Measurements from ENCODE around the gene RGS7. TPM values are rescaled to one million over a fixed set of nuclear protein-coding genes. Genes with fewer than 3 reads are reported as not detected.

The RGS7 gene
- total and polyA plus RNA-seq, 2 of the 4 experiments (the other 2 are of a cell fraction) = 0.58 to 0.72 TPM

- POLR2A ChIA-PET (ENCODE audit: unreplicated experiment) = no interaction called here
- BruUV-seq (replicated peaks) = no TSS peak
Measured at GRCh38 chr1:241083285-241083684, 273.7 kb downstream of the RGS7 start.

More at GRCh38 chr1:241083285-241083684, 273.7 kb downstream of the RGS7 start:
- Histone ChIP-seq H2AFZ (replicated peaks; ENCODE audit: low read length, poor library complexity) (no peak overlapping the region), H3K9ac (ENCODE audit: low read depth, low read length) (no peak overlapping the region), H3K9me1 (ENCODE audit: insufficient read depth, low read length) (no peaks in the 10 kb centered on the region), H3K4ac (ENCODE audit: low read depth, low read length) (no peak overlapping the region), H2AK9ac (replicated peaks; ENCODE audit: low read depth, low read length, poor library complexity) (no peak overlapping the region), H3K18ac (ENCODE audit: low read depth, low read length) (no peak overlapping the region), H4K91ac (ENCODE audit: insufficient read depth, low read depth, low read length) (no peak overlapping the region), H4K5ac (ENCODE audit: low read depth, low read length) (no peak overlapping the region), H3K36me3 (ENCODE audit: control insufficient read depth, insufficient read depth, low read length) (no peaks in the 10 kb centered on the region), H2BK15ac (ENCODE audit: low read depth, low read length) (no peak overlapping the region), H2AK5ac (ENCODE audit: low read depth, low read length) (no peak overlapping the region), H4K20me1 (ENCODE audit: insufficient read depth, low read length) (no peaks in the 10 kb centered on the region), H3K4me2 (ENCODE audit: low read depth, low read length) (no peak overlapping the region), H3K56ac (ENCODE audit: extremely low read depth, insufficient read depth, low read length) (no peak overlapping the region), H3K4me1 (ENCODE audit: control insufficient read depth, insufficient read depth, low read length) (no peaks in the 10 kb centered on the region), H3K14ac (replicated peaks; ENCODE audit: low read depth, low read length) (no peak overlapping the region), H2BK120ac (ENCODE audit: low read depth, low read length) (no peak overlapping the region), H4K8ac (ENCODE audit: low read depth in 2 of 2, low read length in 2 of 2) (no peak overlapping the region), H3K23ac (ENCODE audit: low read depth, low read length) (no peak overlapping the region), H3K79me1 (ENCODE audit: low read depth in 1 of 2, low read length in 2 of 2) (no peaks in the 10 kb centered on the region), H3K27ac (ENCODE audit: insufficient read depth, low read length) (no peak overlapping the region), H2BK20ac (ENCODE audit: low read depth, low read length) (no peak overlapping the region), H2BK5ac (ENCODE audit: low read depth, low read length, poor library complexity, severe bottlenecking) (no peak overlapping the region), H3K9me3 (ENCODE audit: control insufficient read depth, insufficient read depth, low read length) (peaks cover 2% of the 10 kb centered on the region; the same call in 1 of the 2 replicates), H3K4me3 (ENCODE audit: insufficient read depth, low read depth, low read length) (no peak overlapping the region), H3K27me3 (ENCODE audit: control insufficient read depth, insufficient read depth, low read length) (no peaks in the 10 kb centered on the region)
- CTCF ChIA-PET = no interaction called here
- no CpG with 5 or more reads among the region's 3 CpGs for WGBS, 2 experiments (ENCODE audit: extremely low coverage in 2 of 2, insufficient read length in 1 of 2)
- ATAC-seq (ENCODE audit: low read depth) (no peak), DNase-seq (no peak)
- dilution Hi-C loops (cut with HindIII; ENCODE audit: low sequenced_read_pairs, unreplicated experiment) = no loop called here
- in situ Hi-C loops (cut with MboI; ENCODE audit: low sequenced_read_pairs) = no loop called here
- intact Hi-C loops (cut with micrococcal nuclease) = no loop called here
- TF ChIP-seq MXI1 (IDR thresholded peaks at IDR 0.05; ENCODE audit: borderline replicate concordance, low read depth, low read length) (no peak), ELK1 (IDR thresholded peaks at IDR 0.05; ENCODE audit: borderline replicate concordance, low read depth, low read length) (no peak), RFX5 (IDR thresholded peaks at IDR 0.05; ENCODE audit: low read depth, low read length) (no peak), POLR2A (IDR thresholded peaks at IDR 0.05; ENCODE audit: low read depth, low read length) (no peak), CEBPB (IDR thresholded peaks at IDR 0.05; ENCODE audit: low read depth, low read length) (no peak), BHLHE40 (IDR thresholded peaks at IDR 0.05; ENCODE audit: low read depth, low read length) (no peak), MAZ (IDR thresholded peaks at IDR 0.05; ENCODE audit: borderline replicate concordance, low read depth, low read length) (no peak), SMC3 (IDR thresholded peaks at IDR 0.05; ENCODE audit: low read depth, low read length) (no peak), CHD1 (IDR thresholded peaks at IDR 0.05; ENCODE audit: low read depth, low read length) (no peak), FOS (IDR thresholded peaks at IDR 0.05; ENCODE audit: low read depth, low read length) (no peak), RCOR1 (IDR thresholded peaks at IDR 0.05; ENCODE audit: insufficient replicate concordance, low read length) (no peak), RAD21 (IDR thresholded peaks at IDR 0.05; ENCODE audit: low read length) (no peak), NFE2L2 (IDR thresholded peaks at IDR 0.05; ENCODE audit: low read depth, low read length) (no peak)
- TF ChIP-seq, protein P1, sequence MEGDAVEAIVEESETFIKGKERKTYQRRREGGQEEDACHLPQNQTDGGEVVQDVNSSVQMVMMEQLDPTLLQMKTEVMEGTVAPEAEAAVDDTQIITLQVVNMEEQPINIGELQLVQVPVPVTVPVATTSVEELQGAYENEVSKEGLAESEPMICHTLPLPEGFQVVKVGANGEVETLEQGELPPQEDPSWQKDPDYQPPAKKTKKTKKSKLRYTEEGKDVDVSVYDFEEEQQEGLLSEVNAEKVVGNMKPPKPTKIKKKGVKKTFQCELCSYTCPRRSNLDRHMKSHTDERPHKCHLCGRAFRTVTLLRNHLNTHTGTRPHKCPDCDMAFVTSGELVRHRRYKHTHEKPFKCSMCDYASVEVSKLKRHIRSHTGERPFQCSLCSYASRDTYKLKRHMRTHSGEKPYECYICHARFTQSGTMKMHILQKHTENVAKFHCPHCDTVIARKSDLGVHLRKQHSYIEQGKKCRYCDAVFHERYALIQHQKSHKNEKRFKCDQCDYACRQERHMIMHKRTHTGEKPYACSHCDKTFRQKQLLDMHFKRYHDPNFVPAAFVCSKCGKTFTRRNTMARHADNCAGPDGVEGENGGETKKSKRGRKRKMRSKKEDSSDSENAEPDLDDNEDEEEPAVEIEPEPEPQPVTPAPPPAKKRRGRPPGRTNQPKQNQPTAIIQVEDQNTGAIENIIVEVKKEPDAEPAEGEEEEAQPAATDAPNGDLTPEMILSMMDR (conservative IDR thresholded peaks at IDR 0.05; ENCODE audit: low read depth, low read length) = no peak

Measured in IMR-90 (cell line).